ENCODE measurements around the gene DYRK1B.

The DYRK1B gene

DNA sequence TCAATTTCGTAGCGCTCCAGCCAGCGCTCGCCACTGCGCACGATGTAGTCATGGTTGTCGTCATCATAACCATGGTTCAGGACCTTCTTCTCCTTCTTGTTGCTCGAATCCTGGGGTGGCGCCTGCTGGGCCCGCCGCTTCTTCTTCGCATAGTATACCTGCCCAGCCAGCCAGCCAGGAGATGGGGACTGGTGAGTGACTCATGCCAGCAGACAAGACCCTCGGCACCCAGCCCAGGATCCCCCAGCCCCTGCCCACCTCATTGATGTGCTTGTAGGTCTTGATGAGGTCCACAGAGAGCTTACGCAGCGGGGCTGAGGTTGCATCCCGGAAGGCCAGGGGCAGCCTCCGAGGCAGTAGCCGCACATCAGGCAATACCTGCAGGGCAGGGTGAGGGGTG, 3.6 kb downstream of the DYRK1B start:
- ATAC-seq: no peak
- Mint-ChIP-seq H3K9me3 (no peaks in the 10 kb centered on the region), H3K4me1 (peaks cover 25% of the 10 kb centered on the region), H3K27ac (no peak overlapping the region), H3K4me3 (no peak overlapping the region), H3K27me3 (peaks cover 3% of the 10 kb centered on the region), H3K36me3 (ENCODE audit: low read depth) (peaks cover 51% of the 10 kb centered on the region)
- DNase-seq: no peak

DNA sequence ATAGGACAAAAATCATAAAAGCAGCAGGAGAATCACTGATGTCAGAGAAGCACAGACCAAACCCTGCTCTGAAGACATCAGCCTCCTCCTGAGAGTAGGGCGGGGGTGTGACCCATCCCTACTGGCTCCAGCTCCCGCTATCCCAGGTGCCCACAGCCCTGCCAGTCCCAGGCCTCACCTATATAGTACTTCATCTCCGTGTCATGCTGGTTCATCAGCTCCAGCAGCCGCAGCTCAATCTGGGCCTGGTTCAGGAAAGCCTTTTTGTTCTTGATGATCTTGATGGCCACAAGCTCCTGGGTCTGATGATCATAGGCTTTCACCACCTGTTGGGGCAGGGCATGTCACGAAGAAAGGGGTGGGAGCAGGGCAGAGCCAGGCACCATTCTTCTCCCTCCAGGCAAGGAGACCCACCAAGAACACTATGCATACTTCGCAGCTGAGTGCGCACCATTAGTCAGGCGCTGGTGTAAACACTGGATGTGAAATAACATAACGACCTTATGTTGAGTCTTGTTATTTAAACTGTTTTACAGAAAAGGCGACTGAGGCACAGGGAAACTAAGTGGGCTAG, 4.2 kb downstream of the DYRK1B start:
- no peak overlapping the region for H3K4me3 Mint-ChIP-seq
- peaks cover 23% of the 10 kb centered on the region for H3K4me1 Mint-ChIP-seq
- H3K27me3 Mint-ChIP-seq: peaks cover 3% of the 10 kb centered on the region
- no peaks in the 10 kb centered on the region for H3K9me3 Mint-ChIP-seq
- H3K36me3 Mint-ChIP-seq (ENCODE audit: low read depth): peaks cover 48% of the 10 kb centered on the region
- ATAC-seq: no peak
- DNase-seq: no peak
- no peak overlapping the region for H3K27ac Mint-ChIP-seq

DNA sequence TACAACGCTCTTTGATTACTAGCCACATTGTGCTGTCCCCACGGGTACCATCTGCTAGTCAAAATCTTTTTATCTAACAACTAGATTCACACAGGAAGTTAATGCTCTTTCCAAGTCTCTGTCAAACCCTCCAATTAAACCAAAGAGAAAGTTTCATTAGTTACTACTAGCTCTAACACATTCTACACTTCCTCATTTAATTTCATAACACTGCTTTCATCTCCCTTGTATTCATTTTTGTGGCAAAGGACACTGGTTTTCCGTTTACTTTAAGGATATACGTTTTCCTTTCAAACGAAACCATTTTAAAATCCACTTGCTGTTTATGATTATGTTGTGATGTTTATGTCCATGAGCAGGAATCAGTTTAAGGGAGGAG, 5.3 kb downstream of the DYRK1B start:
- peak overlapping the region; percentile 26 for H3K27ac Mint-ChIP-seq

DNA sequence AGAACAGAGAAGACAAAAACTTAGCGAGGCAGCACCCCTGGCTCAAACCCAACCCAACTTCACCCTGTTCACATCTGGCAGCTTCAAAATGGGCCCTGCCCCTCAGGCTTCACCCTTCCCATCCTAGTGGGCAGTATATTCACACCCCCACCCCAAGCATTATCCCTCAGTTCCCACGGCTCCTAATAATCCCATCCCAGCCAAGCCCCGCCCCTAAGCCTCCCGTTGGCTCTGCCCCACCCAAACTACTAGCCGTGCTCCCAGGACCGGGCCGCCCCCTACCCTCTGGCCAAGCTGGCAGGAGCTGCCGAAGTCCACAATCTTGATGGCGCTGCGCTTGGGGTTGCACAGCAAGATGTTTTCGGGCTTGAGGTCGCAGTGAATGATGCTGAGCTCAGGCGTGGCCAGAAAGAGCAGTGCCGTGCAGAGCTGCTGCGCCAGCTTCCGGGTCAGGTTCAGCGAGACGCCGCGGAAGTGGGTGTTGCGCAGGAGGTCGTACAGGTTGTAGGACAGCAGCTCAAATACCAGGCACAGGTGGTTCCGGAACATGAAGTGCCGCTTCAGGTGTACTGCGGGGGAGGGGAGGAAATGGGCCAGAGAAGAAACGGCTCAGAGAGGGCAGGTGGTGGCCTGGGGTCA, 5.8 kb downstream of the DYRK1B start:
- H3K27ac Mint-ChIP-seq: peak overlapping the region; percentile 20
- no peaks in the 10 kb centered on the region for H3K9me3 Mint-ChIP-seq
- H3K36me3 Mint-ChIP-seq (ENCODE audit: low read depth): peaks cover 39% of the 10 kb centered on the region
- DNase-seq: no peak
- ATAC-seq: no peak
- no peak overlapping the region for H3K4me3 Mint-ChIP-seq
- H3K27me3 Mint-ChIP-seq: no peaks in the 10 kb centered on the region
- H3K4me1 Mint-ChIP-seq: peaks cover 15% of the 10 kb centered on the region

More for the DNA sequence above, 5.3 kb downstream of the DYRK1B start:
- Mint-ChIP-seq H3K9me3 (no peaks in the 10 kb centered on the region), H3K4me1 (peaks cover 15% of the 10 kb centered on the region), H3K4me3 (no peak overlapping the region), H3K27me3 (no peaks in the 10 kb centered on the region), H3K36me3 (ENCODE audit: low read depth) (peaks cover 39% of the 10 kb centered on the region)
- ATAC-seq (no peak), DNase-seq (no peak)

DNA sequence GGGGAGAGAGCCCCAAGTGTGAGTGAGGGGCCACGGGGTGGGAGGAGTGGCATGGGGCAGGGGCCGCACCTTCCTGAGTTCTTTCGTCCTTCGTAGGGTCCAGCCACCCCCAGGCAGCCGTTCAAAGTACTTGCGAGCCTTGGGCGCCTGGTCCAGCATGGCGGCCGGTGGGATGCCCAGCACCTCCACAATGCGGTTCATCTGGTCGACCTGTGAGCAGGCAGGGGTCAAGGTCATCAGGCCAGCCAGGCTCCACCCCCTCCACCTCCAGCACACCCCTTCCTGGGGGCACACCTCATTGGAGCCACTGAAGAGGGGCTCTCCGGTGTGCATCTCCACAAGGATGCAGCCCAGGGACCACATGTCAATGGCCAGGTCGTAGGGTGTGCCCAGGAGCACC, 6.7 kb downstream of the DYRK1B start:
- H3K27me3 Mint-ChIP-seq: no peaks in the 10 kb centered on the region
- no peak for ATAC-seq
- no peak overlapping the region for H3K27ac Mint-ChIP-seq
- no peak for DNase-seq
- peaks cover 6% of the 10 kb centered on the region for H3K4me1 Mint-ChIP-seq
- no peaks in the 10 kb centered on the region for H3K9me3 Mint-ChIP-seq
- peaks cover 32% of the 10 kb centered on the region for H3K36me3 Mint-ChIP-seq (ENCODE audit: low read depth)
- no peak overlapping the region for H3K4me3 Mint-ChIP-seq

DNA sequence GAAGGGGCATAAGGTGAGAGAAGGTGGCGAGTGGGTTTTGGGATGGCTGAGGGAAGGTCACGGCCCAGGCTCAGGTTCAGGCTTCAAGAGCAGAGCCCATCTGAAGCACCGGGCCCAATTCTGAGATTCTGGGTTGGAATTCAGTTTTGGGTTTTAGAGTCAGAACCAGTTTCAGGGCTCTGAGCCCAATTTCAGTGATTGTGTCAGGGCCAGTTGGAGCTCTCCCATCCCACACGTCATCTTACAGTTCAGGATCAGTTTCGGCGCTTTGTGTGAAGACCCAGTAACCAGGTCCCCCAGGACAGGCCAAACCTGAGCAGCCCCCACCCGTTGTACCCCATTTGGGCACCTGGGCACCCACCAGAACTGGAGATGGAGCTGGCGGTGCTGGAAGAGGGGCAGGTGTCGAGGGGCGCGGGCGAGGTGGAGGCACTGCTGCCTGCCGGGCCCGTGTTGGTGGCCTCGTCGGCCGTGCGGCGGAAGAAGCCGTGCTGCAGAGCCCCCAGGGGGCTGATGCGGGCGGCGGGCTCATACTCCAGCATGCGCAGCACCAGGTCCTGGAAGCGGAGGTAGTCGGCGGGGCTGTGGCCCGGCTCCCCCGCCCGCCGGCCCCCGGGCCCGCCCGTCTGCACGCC, 7.5 kb downstream of the DYRK1B start:
- ATAC-seq (no peak), DNase-seq (no peak)
- Mint-ChIP-seq H3K4me3 (no peak overlapping the region), H3K4me1 (peaks cover 2% of the 10 kb centered on the region), H3K27ac (no peak overlapping the region), H3K27me3 (no peaks in the 10 kb centered on the region), H3K36me3 (ENCODE audit: low read depth) (peaks cover 28% of the 10 kb centered on the region), H3K9me3 (no peaks in the 10 kb centered on the region)

DNA sequence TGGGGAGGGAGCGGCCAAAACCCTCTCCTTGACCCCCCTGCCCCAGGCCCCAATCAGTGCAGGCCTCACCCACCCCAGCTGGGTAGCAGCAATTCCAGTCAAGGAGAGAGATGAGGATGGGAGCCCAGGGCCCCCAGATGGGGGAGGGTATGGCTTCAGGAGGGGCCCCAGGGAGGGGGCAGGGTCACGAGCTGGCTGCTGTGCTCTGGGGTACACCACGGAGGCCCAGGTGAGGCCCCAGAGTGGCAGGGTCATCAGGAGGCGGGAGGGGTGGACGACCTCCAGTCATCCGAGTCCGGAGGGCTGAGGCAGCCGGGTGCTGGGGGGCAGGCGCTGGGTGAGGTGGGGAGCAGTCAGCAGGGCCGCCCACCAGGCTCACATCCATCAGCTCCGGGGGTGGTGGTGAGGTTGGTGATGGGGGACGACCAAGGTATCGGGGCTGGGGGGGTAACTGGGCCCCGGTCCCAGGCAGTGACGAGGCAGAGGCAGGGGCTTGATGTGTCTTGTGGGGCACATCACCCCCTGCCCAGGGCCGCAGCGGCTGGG, 8.4 kb downstream of the DYRK1B start:
- no peaks in the 10 kb centered on the region for H3K4me1 Mint-ChIP-seq
- peaks cover 25% of the 10 kb centered on the region for H3K36me3 Mint-ChIP-seq (ENCODE audit: low read depth)
- H3K27ac Mint-ChIP-seq: no peak overlapping the region
- H3K9me3 Mint-ChIP-seq: no peaks in the 10 kb centered on the region
- DNase-seq: no peak
- no peak for ATAC-seq
- H3K27me3 Mint-ChIP-seq: no peaks in the 10 kb centered on the region
- H3K4me3 Mint-ChIP-seq: no peak overlapping the region

DNA sequence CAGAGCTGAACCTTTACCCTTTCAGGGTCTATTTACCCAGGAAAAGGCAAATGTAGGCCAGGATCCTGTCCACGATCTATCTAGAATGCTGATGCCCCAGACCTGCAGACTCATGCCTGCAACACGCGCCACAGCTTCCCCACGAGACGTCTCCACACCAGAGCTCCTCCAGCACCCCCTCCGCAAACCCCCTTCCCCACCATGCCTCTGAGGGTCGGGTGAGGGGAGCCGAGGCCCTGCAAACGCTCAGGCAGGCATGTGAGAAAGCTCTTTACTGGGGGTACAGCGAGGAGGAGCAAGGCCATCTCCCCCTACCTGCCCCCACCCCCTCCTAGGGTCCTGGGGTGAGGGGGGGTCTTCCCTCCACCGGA, 8.9 kb downstream of the DYRK1B start:
- H3K36me3 Mint-ChIP-seq (ENCODE audit: low read depth): peaks cover 24% of the 10 kb centered on the region
- no peaks in the 10 kb centered on the region for H3K4me1 Mint-ChIP-seq
- no peaks in the 10 kb centered on the region for H3K9me3 Mint-ChIP-seq
- no peak overlapping the region for H3K27ac Mint-ChIP-seq
- no peak overlapping the region for H3K4me3 Mint-ChIP-seq
- DNase-seq (no peak), ATAC-seq (no peak)
- H3K27me3 Mint-ChIP-seq: no peaks in the 10 kb centered on the region

DNA sequence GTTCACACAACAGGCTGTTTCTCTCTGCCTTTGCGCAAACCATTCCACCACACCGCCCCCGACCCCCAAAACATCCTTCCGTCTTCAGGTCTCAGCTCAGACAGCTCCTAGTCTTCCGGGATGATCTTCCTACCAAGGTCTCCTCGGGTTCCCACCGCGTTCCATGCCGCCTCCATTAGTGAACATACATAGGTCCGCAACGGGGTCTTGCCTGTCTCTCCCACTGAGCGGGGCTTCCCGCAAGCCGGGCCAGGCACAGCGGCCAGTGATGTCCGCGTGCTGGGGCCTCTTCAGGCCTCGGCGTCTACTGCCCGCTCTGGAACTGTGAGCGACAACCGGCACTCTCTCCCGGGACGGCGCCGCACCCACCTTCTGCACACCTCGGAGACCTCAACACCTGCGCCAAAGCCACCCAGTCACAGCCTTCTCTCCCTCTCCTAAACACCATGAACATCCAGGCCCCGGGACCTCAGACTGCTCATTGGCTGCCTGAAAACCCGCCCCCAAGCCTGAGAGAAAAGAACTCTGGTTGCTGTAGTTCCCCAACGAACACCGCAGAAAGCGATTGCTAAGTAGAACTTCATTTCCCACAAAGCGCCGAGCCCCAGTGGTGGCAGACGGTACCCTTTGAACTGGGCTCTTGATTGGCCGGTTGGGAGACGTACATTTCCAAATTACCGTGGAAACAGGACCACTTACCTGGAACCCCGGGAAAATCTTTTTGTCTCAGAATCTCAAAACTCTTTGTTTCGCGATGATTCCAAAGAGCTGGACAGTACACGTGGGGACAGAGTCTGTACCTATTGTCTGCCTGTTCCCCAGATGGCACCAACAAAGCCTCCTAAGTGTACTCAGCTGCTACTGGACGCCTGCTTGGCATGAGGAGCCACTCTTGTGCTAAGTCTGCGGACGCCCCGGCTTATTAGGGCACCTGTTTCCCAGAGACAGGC, 9.5 kb downstream of the DYRK1B start:
- H3K36me3 Mint-ChIP-seq (ENCODE audit: low read depth): peaks cover 17% of the 10 kb centered on the region
- peak; percentile 98 for ATAC-seq
- no peak overlapping the region for H3K4me3 Mint-ChIP-seq
- no peaks in the 10 kb centered on the region for H3K27me3 Mint-ChIP-seq
- peak; percentile 83 for DNase-seq
- no peaks in the 10 kb centered on the region for H3K9me3 Mint-ChIP-seq
- peaks cover 3% of the 10 kb centered on the region for H3K4me1 Mint-ChIP-seq
- H3K27ac Mint-ChIP-seq: no peak overlapping the region

DNA sequence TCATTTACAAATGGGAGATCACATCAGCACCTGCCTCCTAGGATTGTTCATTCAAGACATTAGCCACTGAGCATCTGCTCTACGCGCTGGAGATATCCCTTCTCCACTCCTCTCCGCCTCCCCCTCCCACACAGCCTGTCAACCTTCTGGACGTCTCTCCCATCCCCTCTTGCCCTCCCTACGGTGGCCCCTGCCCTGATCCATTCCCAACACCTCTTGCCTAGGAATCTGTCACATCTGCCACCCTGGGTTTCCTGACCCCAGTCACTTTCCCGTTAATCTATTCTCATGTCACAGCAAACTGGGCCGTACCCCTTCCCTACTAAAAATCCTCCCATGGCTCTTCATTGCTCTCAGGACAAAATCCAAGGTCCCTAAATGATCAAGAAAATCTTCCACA, 10.3 kb downstream of the DYRK1B start:
- ATAC-seq (no peak), DNase-seq (no peak)
- Mint-ChIP-seq H3K4me1 (peaks cover 9% of the 10 kb centered on the region), H3K27ac (no peak overlapping the region), H3K9me3 (no peaks in the 10 kb centered on the region), H3K4me3 (no peak overlapping the region), H3K27me3 (no peaks in the 10 kb centered on the region), H3K36me3 (ENCODE audit: low read depth) (peaks cover 13% of the 10 kb centered on the region)

DNA sequence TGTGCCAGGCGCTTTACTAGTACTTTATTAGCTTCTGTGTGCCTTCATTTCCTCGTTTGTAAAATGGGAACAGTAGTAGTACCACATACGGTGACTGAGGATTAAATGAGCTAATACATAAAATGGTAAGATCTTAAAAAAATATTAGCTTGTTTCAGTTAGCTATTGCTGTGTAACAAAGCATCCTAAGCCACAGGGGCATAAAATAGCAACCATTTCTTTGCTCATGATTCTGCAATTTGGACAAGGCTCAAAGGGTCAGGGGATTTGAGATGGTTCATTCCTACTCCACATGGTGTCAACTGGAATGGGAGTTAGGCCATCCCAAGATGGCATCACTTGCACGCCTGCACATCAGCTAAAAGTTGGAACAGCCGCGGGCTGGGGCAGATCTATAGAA, 13.3 kb downstream of the DYRK1B start:
- ATAC-seq (no peak), DNase-seq (no peak)
- H3K27ac Mint-ChIP-seq: no peak overlapping the region
- peaks cover 26% of the 10 kb centered on the region for H3K4me1 Mint-ChIP-seq
- H3K4me3 Mint-ChIP-seq: no peak overlapping the region
- H3K27me3 Mint-ChIP-seq: no peaks in the 10 kb centered on the region
- H3K9me3 Mint-ChIP-seq: no peaks in the 10 kb centered on the region
- peaks cover 6% of the 10 kb centered on the region for H3K36me3 Mint-ChIP-seq (ENCODE audit: low read depth)

DNA sequence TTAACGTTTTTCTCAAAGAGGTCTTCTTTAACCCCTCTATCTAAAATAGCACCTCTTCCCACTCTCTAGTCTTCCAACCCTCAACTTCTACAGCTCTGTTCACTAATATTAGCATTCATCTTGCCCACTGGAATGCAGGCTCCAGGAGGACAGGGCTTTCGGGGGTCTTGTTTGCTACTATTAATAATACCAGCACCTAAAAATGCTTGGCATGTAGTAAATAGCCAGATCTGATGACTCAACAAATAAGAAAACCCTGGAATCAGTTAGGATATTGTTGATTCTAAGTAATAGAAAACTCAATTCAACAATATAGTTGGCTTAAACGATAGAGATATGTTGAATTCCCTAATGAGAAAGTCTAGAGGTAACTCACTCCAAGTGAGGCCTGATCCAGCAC, 14.2 kb downstream of the DYRK1B start:
- H3K9me3 Mint-ChIP-seq: no peaks in the 10 kb centered on the region
- H3K4me1 Mint-ChIP-seq: peaks cover 26% of the 10 kb centered on the region
- H3K27ac Mint-ChIP-seq: no peak overlapping the region
- H3K4me3 Mint-ChIP-seq: no peak overlapping the region
- no peaks in the 10 kb centered on the region for H3K27me3 Mint-ChIP-seq
- ATAC-seq (no peak), DNase-seq (no peak)
- H3K36me3 Mint-ChIP-seq (ENCODE audit: low read depth): peaks cover 6% of the 10 kb centered on the region

DNA sequence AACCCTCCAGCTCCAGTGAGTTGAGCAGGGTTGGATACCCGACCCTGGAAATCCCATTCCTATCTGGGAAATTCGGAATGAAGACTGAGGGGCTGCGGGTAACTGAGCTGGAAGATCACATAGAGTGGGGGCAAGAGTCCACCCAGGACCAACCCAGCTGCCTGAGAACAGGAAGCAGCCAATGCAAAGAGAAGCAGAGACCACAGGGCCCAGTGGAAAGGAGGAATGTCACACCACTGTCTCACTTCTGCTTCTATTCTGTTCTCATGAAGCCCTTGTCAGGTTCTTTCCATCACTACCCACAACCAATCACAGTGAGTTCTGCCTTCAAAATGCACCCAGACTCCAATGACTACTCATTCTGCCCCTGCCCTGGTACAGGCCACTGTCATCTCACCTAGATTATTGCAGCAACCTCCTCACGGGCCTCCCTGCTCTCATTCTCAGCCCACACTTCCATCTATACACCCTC, 15.3 kb downstream of the DYRK1B start:
- Mint-ChIP-seq H3K4me1 (peaks cover 26% of the 10 kb centered on the region), H3K9me3 (no peaks in the 10 kb centered on the region), H3K27me3 (no peaks in the 10 kb centered on the region), H3K4me3 (no peak overlapping the region), H3K36me3 (ENCODE audit: low read depth) (peaks cover 6% of the 10 kb centered on the region), H3K27ac (no peak overlapping the region)
- no peak for DNase-seq
- peak; percentile 51 for ATAC-seq

DNA sequence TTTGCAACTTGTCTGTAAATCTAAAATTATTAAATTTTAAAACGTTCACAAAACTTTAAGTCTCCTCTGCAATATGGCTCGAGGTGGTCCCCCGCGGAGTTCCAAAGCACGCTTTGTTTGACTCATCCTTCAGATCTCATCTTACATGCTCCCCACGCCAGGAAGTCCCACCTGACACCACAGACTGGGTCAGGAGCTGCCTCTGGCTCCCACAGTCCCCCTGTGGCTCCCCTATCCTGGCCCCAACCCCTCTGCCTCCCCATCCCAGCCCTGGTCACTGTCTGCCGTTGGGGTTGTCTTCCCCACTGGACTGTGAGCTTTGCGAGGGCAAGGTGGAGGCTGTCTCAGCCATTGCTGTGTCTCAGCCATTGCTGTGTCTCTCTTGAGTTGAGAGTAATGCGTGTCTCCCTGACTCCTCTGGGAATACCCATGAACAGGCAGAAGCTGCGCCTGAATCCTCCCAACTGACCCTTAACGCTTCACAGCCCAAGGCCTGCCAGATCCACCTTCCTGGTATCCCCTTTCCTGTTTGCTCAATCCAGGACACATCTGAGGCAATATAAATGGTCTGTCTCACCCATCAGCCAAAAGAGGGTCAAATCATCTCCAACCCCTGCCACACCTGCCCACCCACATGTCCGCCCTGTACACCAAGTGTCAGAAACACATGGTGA, 15.9 kb downstream of the DYRK1B start:
- Mint-ChIP-seq H3K4me3 (no peak overlapping the region), H3K27ac (no peak overlapping the region), H3K27me3 (no peaks in the 10 kb centered on the region), H3K36me3 (ENCODE audit: low read depth) (peaks cover 6% of the 10 kb centered on the region), H3K4me1 (peaks cover 26% of the 10 kb centered on the region), H3K9me3 (no peaks in the 10 kb centered on the region)
- no peak for DNase-seq
- ATAC-seq: no peak
